Femur (tissue), 1 donor: ENCODE data around the gene DOC2A.
"Not testable (repeated sequence)": the region's sequence is repeated elsewhere in the genome, so short reads cannot be mapped to it uniquely, and the experiment has no call there.

Experiments
- DNase-seq: peaks from one replicate; pipeline ENCODE4 v3.0.0-alpha.2; 2017

Gene DOC2A

DNA sequence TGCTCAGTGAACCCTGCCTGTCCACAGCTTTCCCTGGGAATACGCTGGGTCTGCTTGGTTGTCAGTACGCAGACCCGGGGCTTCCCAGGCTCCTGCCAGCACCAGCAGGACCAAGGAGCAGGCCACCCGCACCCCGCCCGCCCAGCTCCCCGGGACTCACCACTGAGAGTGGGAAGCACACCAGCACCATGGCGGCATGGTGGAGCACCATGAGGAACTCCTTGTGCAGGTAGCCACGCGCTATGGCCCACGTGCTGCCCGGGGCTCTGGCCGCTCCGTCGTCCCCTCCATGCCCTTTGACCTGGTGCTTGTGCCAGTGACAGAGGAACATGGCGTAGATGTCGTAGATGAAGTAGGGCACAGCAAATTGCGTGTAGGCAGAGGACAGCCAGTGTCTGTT lies 15.6 kb upstream of the DOC2A start:
- DNase-seq, result no peak

- no peak for DNase-seq
Measured at GRCh38 chr16:30025574-30025973, 14.7 kb upstream of the DOC2A start.

DNA sequence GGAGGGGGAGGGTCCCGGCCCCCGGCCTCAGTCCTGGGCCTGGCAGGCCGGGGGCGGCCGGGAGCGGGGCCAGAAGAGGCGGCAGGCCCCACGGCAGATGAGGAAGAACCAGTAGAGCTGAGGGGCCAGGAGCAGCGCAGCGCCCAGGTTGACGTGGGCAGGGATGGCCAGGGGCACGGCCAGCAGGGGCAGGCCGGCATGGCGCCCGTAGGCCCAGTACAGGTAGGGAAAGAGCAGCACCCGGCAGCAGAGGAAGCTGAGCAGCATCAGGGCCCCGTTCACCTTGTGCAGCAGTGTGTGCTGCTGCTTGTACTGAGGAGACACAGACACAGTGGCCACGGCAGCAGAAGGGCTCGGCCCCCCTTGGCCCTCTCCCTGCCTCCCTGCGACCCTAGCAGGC lies 14.3 kb upstream of the DOC2A start:
- DNase-seq, result no peak

DNA sequence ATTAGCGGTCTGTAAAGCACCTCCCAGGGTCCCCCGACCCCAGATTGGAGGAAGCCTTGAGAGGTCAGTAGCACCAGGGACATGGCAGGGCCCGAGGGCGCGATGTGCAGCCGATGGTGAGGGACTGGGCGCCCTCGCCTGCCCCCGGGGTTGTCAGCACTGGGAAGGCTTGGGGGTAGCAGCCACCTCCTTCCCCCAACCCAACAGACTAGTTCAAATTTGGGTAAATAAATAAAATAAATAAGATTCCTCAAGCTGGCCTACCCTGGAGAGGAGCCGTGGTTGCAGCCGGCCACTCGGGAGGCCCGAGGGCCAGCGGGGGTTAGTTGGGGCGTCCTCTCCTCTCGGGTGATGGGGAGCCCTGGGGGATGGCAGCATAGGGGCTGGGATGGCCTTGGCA lies 13.6 kb upstream of the DOC2A start:
- no peak for DNase-seq

DNA sequence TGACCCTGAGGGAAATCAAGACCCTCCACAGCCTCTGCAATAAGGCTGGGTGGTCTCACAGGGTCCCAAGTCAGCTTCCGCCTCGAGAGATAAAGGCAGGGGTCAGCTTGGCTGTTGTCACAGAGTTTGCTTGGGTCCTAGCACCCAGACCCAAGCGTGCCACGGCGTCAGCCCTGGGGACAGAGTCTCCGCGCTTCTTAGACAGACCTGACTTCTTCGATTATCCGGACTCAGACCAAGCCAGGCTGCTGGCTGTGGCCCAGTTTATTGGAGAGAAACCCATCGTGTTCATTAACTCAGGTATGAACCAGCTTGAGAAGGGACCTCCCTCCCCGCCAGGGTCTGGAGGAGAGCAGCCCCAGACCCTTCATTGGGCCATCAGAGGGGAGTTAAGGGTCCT lies 12.8 kb upstream of the DOC2A start:
- no peak for DNase-seq

GRCh38 chr16:30022887-30023286 lies 12.1 kb upstream of the DOC2A start, which contains the start of gene C16orf92:
Gene C16orf92 (plus strand): TSS chr16:30023198. CDS start chr16:30023341, 143 bp downstream.
- no peak for DNase-seq

- no peak for DNase-seq
Measured at GRCh38 chr16:30018731-30019158, 7.9 kb upstream of the DOC2A start.

- DNase-seq, result not testable (repeated sequence)
Measured at GRCh38 chr16:30017937-30018336, 7.1 kb upstream of the DOC2A start.

- no peak for DNase-seq
Measured at GRCh38 chr16:30017277-30017656, 6.4 kb upstream of the DOC2A start.

DNA sequence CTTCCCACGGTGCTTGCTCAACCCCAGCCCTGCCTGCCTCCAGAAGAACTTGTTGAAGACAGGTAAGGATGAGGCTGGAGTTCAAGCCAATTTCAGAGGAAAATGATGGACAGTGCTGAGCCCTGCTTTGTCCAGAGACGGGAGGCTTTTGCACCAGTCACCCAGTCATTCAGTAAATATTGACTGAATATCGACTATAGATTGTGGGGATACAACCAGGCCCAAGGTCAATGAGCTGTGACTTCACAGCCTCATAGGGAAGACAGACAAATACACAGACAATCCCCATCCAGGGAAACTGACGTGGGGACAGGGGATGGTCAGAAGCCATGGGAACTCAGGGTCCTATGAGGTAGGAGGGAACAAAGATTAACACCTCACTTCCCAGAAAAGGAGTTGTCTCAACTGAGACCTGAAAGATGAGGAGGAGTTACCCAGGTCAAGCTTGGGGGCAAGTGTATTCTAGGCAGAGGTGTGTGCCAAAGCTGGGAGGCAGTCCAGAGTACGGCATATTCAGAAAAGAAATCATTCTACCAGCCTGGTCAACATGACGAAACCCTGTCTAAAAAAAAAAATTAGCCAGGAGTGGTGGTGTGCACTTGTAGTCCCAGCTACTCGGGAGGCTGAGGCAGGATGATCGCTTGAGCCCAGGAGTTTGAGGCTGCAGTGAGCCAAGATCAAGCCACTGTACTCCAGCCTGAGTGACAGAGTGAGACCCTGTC lies 5.9 kb upstream of the DOC2A start:
- DNase-seq, result no peak

DNA sequence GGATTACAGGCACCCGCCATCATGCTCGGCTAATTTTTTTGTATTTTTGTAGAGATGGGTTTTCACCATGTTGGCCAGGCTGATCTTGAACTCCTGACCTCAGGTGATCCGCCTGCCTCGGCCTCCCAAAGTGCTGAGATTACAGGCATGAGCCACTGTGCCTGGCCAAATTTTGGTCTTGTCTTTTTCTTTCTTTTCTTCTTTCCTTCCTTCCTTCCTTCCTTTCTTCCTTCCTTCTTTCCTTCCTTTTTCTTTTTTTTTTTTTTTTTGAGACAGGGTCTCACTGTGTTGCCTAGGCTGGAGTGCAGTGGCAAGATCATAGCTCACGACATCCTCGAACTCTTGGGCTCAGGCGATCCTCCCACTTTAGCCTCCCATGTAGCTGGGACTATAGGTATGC lies 4.6 kb upstream of the DOC2A start:
- not testable (repeated sequence) for DNase-seq

DNA sequence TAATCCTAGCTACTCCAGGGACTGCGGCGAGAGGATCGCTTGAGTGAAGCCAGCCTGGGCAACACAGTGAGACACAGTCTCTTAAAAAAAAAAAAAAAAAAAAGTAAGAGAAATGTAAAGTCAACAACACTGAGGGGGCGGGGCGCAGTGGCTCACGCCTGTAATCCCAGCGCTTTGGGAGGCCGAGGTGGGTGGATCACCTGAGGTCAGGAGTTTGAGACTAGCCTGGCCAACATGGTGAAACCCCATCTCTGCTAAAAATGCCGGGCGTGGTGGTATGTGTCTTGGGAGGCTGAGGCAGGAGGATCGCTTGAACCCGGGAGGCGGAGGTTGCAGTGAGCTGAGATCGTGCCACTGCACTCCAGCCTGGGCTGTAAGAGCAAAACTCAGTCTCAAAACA lies 1.8 kb upstream of the DOC2A start:
- not testable (repeated sequence) for DNase-seq

DNA sequence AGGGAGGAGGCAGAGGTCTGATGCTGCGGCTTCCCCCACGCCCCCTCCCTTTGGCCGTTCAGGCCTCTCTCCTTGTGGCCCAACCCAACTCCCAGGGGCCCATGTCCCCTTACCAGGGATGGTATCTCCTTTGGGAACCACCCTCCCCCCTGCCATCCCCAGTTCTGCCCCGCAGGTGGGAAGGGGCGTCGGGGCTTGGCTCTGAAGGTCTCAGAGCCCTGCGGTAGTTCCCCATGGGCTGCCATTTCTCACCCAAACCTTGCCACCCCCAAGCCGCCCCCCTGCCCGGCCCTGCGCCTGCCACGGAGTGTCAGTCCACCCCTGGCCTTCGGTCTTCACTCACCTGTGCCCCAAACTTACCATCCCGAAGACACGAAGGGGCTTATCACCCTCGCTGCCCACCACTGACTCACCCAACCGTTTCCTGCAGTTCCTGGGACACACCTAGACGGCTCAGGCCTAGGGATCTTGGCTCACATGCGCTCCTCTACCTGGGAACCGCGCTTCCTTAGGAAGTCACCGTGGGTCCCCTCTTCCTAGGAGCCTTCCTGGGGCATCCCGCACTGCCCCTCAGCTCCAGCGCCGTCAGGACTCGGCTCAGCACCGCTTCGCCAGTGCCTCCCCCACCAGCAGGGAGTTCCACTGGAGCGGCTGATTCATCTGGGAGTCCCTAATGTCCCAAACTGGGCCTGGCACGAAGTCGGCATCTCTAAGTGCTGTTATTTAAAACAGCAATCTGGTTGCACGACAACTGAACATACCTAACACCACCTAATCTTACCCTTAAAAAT lies 1.1 kb upstream of the DOC2A start:
- no peak for DNase-seq

- no peak for DNase-seq
Measured at GRCh38 chr16:30009990-30010843, 610 bp downstream of the DOC2A start.

DNA sequence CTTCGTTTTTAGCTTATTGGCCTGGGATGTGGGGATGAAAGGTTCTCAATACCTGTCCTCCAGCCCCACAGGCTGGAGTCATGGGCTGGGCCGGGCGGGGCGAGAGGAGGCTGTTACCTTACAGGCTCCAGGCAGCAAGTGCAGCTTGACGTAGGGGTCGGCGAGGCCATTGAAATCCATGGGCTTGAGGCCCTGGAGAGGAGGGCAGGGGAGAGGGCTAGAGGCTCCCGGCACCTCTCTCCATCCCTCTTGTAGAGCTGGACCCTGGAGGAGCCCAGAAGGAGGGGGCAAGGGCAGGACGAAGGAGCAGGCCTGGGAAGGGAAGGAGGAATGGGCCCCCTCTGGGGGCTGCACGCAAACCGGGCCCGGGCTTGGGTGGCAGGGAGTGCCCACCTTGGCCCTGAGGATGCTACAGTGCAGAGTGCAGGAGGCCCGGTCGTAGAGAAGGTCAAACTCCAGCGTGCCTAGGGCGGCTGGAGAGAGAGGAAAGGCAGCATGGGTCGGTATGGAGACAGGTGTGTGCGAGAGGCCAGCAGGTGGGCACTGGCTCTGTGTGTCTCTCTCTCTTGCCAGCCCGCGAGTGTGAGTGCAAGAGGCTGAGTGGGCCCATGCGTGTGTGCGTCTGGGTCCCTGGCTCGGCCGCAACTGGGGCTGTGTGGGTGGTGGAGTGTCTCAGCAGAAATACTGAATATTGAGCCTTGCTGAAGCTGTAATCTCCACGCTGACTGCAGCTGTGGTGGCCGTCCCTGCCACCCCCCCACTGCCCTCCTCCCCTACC lies 1.6 kb downstream of the DOC2A start:
- no peak for DNase-seq

DNA sequence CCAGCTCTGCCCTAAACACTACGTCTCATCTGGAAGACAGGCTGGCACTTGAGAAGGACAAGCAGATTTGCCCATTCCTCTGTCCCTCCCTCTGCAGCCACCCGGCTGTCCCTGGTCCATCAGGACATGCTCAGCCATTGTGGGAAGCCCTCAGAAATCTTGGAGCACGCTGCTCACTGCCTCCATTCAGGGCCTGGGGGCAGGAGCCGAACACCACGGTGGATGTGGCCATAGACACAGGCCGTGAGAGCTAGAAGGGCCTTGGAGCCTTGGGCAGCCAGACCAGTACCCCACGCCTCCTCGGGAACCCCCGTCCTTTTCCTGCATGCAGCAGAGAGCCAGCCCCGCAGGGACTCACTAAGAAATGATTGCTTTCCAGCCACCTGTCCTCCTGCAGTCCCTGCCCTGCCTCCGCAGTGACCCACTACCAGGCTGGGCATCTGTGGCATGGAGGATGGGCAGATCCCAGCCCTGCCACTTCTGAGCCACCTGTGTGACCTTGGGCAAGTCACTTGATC lies 3.4 kb downstream of the DOC2A start:
- DNase-seq, result no peak

GRCh38 chr16:30006659-30007377 lies 4.0 kb downstream of the DOC2A start:
- DNase-seq, result no peak

- no peak for DNase-seq
Measured at GRCh38 chr16:30006095-30006473, 4.7 kb downstream of the DOC2A start.

DNA sequence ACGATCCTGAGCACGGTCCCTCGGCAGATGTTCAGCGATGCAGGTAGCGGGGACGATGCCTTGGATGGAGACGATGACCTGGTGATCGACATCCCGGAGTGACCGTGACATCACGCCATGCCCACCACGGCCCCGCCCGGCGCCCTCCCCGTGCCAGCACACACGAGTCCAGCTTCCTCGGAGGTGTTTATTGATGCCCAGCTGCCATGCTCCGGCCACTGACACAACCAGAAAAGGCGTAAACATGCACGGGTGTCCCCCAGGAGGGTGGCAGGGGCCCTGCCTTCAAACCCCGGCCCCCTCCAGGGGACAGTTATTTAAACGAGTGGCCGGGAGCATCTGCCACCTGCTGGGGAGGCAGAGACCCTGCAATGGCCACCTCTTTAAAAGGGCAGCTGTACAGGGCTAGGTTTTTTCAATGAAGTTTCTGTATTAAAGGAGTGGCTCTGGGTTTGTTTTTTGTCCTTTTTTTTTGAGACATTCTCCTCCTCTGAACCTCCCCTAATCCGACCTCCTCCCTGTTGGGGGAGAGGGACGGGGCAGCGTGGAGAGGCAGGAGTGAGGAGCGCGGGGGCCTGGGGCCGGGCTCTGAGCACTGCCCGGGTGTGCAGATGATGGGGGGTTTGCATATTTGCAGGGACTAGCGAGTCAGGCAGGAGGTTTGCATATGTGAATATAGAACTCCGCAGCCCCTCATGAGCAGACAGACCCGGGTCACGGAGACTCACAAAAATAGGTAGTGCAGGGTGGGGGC lies 5.3 kb downstream of the DOC2A start:
- peak; percentile 52 for DNase-seq

DNA sequence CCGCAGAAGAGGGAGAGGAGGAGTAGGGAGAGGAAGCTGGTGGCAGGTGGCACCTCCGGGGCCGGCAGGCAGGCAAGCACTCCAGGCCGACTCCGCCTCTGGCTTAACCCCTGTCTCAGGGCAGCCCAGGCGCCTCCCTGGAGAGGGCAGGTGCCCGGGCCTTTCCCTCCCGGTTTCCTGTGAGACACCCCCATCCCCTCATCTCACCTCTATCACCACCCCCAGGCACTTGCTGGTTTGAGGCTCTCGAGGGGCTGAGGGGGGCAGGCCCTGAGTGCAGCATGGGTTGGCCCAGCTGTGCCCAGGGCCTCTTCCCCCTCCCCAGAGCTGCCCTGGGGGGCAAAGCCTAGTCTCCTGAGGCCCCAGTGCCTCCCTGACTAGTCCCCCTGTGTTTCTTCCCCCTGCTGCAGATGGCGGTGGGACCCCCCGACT lies 6.0 kb downstream of the DOC2A start:
- DNase-seq, result no peak

- DNase-seq, result no peak
Measured at GRCh38 chr16:30004424-30004776, 6.4 kb downstream of the DOC2A start.
